GM08714 (cell line): Measurements from ENCODE around the gene ID4.

Experiments
- H3K4me3 ChIP-seq: fragments of 200-500 bp; sonication (Bioruptor generic); 2 replicates; pipeline ENCODE4 v1.5.1; 2014; ENCODE audit warnings: mild to moderate bottlenecking, low read length, inconsistent platforms
- ZNF274 ChIP-seq: IDR thresholded peaks from 2 replicates; pipeline ENCODE4 v1.6.1; 2012; ENCODE audit warnings: mild to moderate bottlenecking, low read depth, low read length

The ID4 gene

GRCh38 chr6:19860235-19860877 lies 23.2 kb downstream of the ID4 start:
- no peak for TF ChIP-seq ZNF274
- no peak overlapping the region for H3K4me3 ChIP-seq

GRCh38 chr6:19864285-19864684 lies 27.1 kb downstream of the ID4 start:
- no peak for TF ChIP-seq ZNF274
- no peak overlapping the region for H3K4me3 ChIP-seq

GRCh38 chr6:19865178-19865577 lies 28.0 kb downstream of the ID4 start:
- no peak overlapping the region for H3K4me3 ChIP-seq
- no peak for TF ChIP-seq ZNF274

- TF ChIP-seq ZNF274: no peak
- H3K4me3 ChIP-seq: no peak overlapping the region
Measured at GRCh38 chr6:19866173-19866984, 29.2 kb downstream of the ID4 start.

- H3K4me3 ChIP-seq: no peak overlapping the region
- no peak for TF ChIP-seq ZNF274
Measured at GRCh38 chr6:19866985-19867627, 29.9 kb downstream of the ID4 start.

- H3K4me3 ChIP-seq: no peak overlapping the region
- no peak for TF ChIP-seq ZNF274
Measured at GRCh38 chr6:19869464-19869863, 32.3 kb downstream of the ID4 start.

- H3K4me3 ChIP-seq: no peak overlapping the region
- TF ChIP-seq ZNF274: no peak
Measured at GRCh38 chr6:19870322-19870721, 33.2 kb downstream of the ID4 start.

GRCh38 chr6:19873031-19873430 lies 35.9 kb downstream of the ID4 start:
- no peak overlapping the region for H3K4me3 ChIP-seq
- TF ChIP-seq ZNF274: no peak

- H3K4me3 ChIP-seq: no peak overlapping the region
- TF ChIP-seq ZNF274: no peak
Measured at GRCh38 chr6:19876672-19877071, 39.5 kb downstream of the ID4 start.

- no peak for TF ChIP-seq ZNF274
- no peak overlapping the region for H3K4me3 ChIP-seq
Measured at GRCh38 chr6:19879663-19880062, 42.5 kb downstream of the ID4 start.

GRCh38 chr6:19880066-19880465 lies 42.9 kb downstream of the ID4 start:
- H3K4me3 ChIP-seq: no peak overlapping the region
- no peak for TF ChIP-seq ZNF274

GRCh38 chr6:19891451-19891850 lies 54.3 kb downstream of the ID4 start:
- TF ChIP-seq ZNF274: no peak
- H3K4me3 ChIP-seq: no peak overlapping the region
